ENCODE results near the gene SVOPL.

DNA sequence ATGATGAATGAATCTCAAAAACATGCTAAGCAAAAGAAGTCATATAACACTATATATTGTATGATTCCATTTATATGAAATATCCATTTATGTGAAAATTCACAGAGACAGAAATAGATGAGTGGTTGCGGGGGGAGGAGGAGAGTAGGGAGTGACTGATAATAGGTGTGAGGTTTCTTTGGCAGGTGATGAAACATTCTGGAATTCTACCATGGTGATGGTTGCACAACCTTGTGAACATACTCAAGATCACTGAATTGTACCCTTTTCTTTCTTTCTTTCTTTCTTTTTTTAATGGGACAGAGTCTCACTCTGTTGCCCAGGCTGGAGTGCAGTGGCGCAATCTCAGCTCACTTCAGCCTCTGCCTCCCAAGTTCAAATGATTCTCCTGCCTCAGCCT is 10.7 kb downstream of the SVOPL start:
- TF ChIP-seq POLR2AphosphoS5 (IDR thresholded peaks at IDR 0.05) (no peak), POLR2A (IDR thresholded peaks at IDR 0.05) (no peak)
- TF ChIP-seq, protein P1, sequence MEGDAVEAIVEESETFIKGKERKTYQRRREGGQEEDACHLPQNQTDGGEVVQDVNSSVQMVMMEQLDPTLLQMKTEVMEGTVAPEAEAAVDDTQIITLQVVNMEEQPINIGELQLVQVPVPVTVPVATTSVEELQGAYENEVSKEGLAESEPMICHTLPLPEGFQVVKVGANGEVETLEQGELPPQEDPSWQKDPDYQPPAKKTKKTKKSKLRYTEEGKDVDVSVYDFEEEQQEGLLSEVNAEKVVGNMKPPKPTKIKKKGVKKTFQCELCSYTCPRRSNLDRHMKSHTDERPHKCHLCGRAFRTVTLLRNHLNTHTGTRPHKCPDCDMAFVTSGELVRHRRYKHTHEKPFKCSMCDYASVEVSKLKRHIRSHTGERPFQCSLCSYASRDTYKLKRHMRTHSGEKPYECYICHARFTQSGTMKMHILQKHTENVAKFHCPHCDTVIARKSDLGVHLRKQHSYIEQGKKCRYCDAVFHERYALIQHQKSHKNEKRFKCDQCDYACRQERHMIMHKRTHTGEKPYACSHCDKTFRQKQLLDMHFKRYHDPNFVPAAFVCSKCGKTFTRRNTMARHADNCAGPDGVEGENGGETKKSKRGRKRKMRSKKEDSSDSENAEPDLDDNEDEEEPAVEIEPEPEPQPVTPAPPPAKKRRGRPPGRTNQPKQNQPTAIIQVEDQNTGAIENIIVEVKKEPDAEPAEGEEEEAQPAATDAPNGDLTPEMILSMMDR (IDR thresholded peaks at IDR 0.05 in 8 of 11, conservative IDR thresholded peaks at IDR 0.05 in 3 of 11), result no peak

Measured in spleen (tissue), 7 donors.